GM12891 (cell line): ENCODE data around the gene SORCS1.

Experiments used
- POLR2A ChIP-seq: IDR thresholded peaks from 2 replicates; pipeline ENCODE4 v1.6.1; 2011; ENCODE audit warnings: low read depth, low read length, control low read depth
- POLR2AphosphoS5 ChIP-seq: IDR thresholded peaks from 2 replicates; pipeline ENCODE4 v1.6.1; 2011; ENCODE audit warnings: low read depth, low read length, control low read depth
- SPI1 ChIP-seq: IDR thresholded peaks from 2 replicates; pipeline ENCODE4 v1.6.1; 2011; ENCODE audit warnings: low read depth, low read length, control low read depth

DNA sequence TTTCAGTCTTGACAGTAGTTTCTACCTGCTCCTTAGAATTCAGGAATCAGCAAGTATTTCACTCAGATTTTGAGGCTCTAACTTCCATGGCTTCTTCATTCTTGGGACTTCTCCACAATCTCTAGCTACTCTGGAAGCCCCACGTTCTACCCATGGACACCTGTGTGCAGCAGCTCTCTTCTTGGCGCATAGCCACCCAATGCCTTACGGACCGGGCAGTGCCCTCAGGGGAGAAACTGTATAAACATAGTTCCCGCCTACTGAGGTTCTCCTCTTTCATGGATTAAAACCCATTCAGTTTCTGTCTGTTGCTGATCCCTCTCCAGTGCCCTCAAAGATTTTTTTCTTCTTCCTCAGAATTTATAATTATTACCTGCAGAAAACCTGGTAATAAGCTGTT, 177.1 kb downstream of the SORCS1 start:
- TF ChIP-seq POLR2A: no peak
- no peak for TF ChIP-seq POLR2AphosphoS5
- no peak for TF ChIP-seq SPI1
